CD4-positive, alpha-beta T cell treated with Interleukin-4 for 1 hour (primary cell): ENCODE results near the gene FOXO3.
"Not testable (repeated sequence)": the region's sequence is repeated elsewhere in the genome, so short reads cannot be mapped to it uniquely, and the experiment has no call there.

Experiments
- DNase-seq, 2 donors: peaks; one replicate each; pipeline ENCODE4 v3.0.0-alpha.2; 2020 to 2022

FOXO3 gene

DNA sequence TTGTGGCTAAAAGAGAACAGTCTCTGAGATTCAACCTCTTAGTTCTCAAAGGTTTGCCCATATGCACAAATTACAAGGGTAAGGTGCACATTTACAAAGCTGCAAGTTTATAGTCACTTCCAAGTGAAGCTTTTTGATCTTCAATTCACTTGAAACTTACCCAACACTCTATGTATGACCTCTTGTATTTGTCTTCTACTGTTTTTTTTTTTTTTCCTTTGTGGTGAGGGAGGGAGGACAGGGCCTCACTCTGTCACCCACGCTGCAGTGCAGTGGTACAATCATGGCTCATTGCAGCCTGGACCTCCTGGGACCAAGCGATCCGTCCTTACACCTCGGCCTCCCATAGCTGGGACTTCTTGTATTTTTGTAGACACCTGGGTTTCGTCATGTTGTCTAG, 4.5 kb upstream of the FOXO3 start:
- DNase-seq, result no peak

DNA sequence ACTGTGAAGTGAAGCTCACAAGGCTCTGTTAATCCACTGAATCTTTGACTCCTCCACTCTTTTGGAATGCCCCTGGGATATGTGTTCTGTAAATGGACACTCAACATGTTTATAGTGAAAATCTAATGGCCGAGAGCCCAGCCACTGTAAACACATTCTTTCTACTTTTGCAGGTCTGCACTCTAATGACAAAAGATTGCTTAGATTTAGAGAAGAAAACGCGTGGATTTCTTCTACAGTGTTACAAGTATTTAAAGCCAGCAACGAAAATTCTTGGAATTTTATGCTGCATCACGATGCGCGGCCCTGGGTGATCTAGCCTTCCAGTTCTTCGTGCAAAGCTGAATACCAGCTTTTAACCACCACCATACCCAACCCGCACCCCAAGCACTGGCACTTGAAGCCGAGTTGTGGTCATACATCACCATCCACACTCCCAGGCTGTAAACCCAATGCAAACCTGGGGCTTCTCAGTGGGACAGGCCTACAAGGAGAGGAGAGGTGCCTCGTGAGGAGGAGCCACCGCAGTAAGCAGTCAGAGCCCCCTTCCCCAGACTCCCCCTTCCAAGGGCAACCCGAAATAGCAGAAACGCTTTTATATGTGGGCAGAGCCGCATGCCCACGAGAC, 3.7 kb upstream of the FOXO3 start:
- DNase-seq, result no peak

- peak; percentile 88 for DNase-seq
Observed at GRCh38 chr6:108557494-108558371, 3.0 kb upstream of the FOXO3 start.

DNA sequence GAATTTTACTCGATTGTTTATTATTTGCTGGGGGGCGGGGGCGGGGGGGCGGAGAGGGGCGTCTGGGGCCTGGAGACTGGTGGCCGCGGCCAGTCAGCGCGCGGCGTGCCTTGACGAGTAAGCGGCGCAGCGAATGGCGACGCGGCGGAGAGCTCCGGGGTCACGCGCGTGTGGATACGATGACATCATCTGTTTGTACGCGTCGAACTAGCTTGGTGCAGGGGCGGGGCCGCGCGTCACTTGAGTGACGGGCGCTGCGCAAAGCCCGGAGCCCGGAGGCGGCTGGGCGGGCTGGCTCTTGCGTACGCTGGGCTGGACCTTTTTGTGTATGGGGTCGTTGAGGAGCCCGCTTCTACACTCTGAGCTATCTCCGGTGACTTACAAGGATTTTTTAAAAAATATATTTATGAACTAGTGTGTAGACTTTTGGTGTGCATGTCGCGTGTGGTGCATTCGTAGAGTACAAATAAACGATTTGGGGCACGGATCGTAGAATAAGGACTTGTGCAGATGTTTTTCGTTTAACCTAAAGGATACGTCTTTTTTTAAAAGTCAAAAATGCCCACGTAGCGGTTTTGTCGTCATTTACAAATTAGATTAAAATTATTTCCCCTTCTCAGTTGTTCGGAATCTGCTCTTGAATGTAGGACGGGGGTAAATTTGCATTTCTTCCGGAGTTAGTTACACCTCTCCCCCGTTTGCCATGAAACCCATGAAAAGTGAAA, 2.2 kb upstream of the FOXO3 start:
- peak; percentile 98 to 99 for DNase-seq

- DNase-seq, result peak; percentile 92 to 94
Observed at GRCh38 chr6:108559097-108559883, 1.4 kb upstream of the FOXO3 start.

DNA sequence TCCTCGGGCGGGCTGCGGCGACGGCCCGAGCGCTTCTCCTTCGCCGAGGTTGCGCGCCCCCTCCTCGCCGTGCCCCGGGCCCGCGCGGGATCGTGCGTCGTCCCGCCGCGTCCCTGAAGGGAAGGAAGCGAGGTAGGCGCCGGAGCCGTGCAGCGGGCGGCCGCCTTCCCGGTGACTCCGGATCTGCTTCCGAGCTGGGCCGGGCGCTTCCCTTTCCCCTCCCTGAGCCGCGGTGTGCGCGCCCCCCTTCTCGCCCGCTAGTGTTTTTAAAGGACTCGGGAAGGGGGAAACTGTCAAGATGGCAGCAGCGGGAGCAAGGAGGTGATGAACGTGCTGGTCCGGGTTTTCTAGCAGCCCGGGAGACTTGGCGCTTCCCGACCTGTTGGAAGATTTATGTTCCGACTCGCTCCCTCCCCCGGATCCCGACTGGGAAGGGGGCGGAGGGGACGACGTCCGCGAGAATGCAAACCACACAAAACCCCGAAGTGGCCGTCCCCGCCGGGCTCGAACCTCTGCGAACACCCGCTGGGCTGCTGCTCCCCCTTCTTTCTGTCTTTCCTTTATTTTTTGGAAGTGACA, 744 bp upstream of the FOXO3 start:
- DNase-seq, result peak in 1 of 2 donors; percentile 19

GRCh38 chr6:108561309-108561647, 561 bp downstream of the FOXO3 start:
- not testable (repeated sequence) for DNase-seq

DNA sequence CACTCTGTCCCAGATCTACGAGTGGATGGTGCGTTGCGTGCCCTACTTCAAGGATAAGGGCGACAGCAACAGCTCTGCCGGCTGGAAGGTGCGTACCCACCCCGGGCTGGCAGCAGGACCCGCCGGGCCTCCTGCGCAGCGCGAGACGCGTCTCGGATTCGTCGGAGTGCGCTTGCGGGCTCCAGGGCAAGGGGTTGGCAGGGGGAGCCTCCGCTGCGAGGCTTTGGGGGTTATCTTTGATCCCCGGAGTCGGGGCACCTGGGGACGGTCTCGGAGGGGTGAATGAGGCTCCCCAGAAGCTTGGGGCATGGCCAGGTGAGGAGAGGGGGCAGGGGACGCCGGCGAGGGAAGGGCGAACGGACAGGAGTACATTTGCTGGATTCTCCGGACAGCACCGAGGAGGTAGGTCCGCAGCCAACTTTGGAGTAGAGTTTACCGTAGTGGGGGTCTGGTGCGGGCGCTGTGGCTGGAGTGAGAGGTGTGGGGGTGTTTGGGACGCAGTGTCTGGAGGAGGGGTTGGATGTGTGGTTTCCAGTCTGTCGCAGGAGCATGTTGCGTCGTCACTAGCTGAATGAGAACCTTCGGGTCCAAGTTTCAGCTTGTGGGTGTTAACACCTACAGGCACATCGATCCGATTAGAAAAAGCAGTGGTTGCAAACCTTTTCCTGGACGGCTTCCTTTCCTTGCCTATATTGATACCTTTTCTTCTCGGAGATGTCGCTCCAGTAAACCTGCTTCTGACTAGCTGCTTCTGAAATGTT, 1.2 kb downstream of the FOXO3 start:
- DNase-seq, result no peak

- peak; percentile 26 to 38 for DNase-seq
Observed at GRCh38 chr6:108562503-108562993, 1.8 kb downstream of the FOXO3 start.

- DNase-seq, result no peak
Observed at GRCh38 chr6:108563292-108563691, 2.6 kb downstream of the FOXO3 start.

GRCh38 chr6:108564178-108564577, 3.5 kb downstream of the FOXO3 start:
- peak in 1 of 2 donors; percentile 26 for DNase-seq

DNA sequence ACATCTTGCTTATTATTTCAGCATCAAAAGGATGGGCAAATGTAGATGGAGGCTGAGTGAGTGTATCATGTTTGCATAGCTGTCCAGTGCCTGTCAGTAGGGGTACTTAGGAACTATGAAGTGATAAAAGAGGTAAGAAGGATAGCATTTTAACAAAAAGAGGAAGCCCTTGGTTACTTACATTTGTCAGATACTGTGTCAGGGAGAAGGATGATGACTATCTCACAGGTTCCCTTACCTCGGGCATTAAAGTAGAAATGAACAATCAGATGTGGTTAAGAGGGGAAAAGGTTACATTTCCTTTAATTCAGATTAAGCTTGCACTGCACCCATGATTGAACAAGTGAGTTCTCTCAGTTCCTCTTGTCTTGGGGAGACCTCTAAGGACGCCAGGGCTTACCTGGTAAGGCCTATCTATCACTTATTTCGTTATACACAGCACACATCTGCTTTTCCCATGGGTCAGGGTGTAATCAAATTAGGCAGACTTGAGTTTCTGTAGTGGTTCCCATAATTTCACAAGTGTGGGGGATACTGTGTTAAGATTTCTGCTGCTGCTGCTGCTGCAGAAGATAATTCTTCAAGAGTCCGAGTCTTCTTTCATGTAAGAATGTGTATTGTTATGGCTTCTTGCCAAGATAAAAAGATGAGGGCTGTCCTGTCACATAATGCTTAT, 4.5 kb downstream of the FOXO3 start:
- peak; percentile 63 to 77 for DNase-seq

DNA sequence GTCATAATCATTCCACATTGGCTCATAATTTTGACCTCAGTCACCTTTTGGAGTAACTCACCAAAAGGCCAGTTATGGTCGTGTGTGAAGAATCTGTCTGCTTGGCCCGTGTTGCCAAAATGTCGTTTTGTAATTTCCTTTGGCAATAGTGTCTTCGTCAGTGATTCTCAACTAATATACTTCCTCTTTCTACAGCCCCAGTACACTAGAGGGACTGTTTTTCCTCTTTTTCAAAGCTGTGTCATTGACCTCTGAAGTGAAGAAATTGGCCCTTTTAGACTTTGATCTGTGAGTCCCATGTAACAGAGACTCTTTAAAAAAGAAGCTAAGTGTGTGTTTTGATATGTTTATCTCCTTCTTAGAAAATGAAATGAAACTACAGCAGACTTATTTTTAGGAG, 5.2 kb downstream of the FOXO3 start:
- peak; percentile 50 to 68 for DNase-seq

- no peak for DNase-seq
Observed at GRCh38 chr6:108566406-108566805, 5.7 kb downstream of the FOXO3 start.

DNA sequence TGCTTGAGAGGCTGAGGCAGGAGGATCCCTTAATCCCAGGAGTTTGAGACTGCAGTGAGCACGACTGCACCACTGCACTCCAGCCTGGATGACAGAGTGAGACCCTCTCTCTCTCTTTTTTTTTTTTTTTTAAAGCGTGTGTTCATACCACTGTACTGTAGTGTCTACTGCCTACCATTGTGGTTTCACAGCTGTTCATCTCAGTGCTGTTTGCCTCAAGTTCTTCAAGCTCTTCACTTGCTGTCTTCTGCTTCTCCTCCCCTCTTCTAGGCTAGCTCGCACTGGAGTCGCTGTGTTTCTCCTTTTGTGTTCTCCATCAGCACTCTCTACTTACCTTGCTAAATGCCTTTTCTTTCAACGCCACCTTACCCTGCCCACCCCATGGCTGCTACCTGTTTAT, 7.4 kb downstream of the FOXO3 start:
- DNase-seq, result no peak

DNA sequence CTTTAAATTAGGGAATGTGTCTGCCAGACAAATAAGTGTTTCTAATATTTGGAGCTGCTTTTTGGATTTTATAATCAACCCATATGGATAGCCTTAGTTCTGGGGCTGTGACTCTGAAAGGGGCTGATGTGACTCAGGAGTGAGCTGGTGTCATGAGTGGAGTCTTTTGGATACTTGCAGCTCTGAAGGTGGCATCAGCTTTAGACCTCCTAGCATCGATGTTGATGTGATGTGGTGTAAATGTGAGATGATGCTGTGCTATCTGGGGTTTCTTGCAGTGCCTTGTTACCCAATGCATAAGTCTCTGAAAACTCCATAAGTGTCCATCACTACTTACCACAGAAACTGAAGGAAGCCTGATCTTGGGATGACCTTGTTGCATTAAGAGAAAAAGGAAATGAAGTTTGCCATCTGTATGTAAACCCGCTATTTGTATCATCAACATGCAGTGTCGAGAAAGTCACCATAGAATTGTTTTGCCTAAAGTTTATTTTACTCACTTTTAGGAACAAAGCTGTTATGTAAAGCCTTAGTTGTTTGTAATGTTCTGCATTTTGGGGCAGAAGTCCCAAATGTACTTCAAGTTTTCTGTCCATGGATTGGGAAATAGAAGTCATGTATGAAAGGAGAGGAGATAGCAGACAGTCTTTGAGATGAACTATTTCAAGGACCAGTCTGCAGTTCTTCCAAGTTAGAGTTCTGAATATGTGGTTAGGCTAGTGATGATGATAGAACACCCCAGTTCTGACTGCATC, 8.0 kb downstream of the FOXO3 start:
- no peak for DNase-seq

DNA sequence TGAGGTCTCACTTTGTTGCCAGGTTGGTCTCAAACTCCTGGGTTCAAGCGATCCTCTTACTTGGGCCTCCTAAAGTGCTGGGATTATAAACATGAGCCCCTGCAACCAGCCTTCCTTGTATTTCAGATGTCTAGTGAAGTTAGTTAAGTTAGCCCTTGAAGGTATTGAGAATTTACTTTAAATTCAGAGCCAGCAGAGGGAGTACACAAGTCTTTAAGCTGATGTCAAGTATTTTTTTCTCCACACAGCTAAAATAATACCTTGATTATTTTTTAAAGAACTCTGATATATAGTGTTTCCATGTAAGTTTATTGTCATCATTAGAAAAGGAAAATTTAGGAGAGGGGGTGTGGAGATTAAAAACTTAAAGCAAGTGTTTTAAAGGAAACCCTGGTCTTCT, 9.8 kb downstream of the FOXO3 start:
- DNase-seq, result no peak

GRCh38 chr6:108574457-108575141, 13.9 kb downstream of the FOXO3 start:
- no peak for DNase-seq

GRCh38 chr6:108575905-108576494, 15.3 kb downstream of the FOXO3 start:
- no peak for DNase-seq
